Activated T-cell treated with anti-CD3 and anti-CD28 coated beads, Interleukin-2, amount 50 U/mL, for 1 hour (primary cell): ENCODE data around the gene HECA.
"Not testable (repeated sequence)": the region's sequence is repeated elsewhere in the genome, so short reads cannot be mapped to it uniquely, and the experiment has no call there.

Experiments
- DNase-seq: peaks from one replicate; pipeline ENCODE4 v3.0.0-alpha.2; 2020

HECA gene

DNA sequence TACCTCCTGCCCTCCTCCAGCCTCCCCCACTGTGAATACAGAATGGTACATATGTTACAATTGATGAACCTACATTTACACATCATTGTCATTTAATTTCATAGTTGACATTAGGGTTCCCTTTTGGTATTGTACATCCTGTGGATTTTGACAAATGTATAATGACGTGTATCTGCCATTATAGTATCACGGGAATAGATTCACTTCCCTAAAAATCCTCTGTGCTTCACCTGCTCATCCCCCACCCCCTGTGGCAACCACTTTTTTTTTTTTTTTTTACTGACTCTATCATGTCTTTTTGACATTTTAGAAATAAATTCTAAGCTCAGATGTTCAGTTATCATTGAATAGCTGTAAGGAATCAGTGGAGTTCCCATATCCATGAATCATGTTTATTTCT, 30.4 kb downstream of the HECA start:
- no peak for DNase-seq

DNA sequence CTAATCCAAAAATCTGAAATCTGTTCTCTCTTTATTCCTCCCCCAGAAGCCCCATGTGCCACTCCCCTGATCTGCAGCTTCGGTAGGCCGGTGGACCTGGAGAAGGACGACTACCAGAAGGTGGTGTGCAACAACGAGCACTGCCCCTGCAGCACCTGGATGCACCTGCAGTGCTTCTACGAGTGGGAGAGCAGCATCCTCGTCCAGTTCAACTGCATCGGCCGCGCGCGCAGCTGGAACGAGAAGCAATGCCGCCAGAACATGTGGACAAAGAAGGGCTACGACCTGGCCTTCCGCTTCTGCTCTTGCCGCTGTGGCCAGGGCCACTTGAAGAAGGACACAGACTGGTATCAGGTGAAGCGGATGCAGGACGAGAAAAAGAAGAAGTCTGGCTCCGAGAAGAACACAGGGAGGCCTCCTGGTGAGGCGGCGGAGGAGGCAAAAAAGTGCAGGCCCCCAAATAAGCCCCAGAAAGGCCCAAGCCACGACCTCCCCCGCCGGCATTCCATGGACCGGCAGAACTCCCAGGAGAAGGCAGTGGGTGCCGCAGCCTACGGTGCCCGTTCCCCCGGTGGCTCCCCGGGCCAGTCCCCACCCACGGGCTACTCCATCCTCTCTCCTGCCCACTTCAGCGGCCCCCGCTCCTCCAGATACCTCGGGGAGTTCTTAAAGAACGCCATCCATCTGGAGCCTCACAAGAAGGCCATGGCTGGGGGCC, 31.5 kb downstream of the HECA start:
- no peak for DNase-seq

DNA sequence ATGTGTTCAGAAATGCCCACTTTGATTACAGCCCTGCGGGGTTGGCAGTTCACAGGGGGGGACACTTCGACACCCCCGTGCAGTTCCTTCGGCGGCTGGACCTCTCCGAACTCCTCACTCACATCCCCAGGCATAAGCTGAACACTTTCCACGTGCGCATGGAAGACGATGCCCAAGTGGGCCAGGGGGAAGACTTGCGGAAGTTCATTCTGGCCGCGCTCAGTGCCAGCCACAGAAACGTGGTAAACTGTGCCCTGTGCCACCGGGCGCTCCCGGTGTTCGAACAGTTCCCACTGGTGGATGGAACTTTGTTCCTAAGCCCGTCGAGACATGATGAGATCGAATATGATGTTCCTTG, 32.1 kb downstream of the HECA start:
- DNase-seq = no peak

DNA sequence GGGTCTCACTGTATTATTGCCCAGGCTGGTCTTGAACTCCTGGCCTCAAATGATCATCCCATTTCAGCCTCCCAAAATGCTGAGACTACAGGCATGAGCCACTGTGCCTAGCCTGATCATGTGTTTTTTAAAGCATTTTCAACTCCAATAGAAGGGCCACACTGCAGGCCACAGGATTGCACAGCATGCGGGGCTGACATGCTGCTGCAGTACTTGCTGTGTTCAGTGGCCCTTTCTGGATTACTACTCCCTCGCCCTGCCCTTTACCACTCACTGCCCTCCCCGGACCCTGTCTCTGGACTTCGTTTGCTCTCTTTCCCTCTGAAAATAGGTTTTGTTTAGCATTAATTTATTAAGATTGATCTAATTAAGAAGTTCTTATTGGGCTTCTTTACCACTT, 37.3 kb downstream of the HECA start:
- DNase-seq = no peak

DNA sequence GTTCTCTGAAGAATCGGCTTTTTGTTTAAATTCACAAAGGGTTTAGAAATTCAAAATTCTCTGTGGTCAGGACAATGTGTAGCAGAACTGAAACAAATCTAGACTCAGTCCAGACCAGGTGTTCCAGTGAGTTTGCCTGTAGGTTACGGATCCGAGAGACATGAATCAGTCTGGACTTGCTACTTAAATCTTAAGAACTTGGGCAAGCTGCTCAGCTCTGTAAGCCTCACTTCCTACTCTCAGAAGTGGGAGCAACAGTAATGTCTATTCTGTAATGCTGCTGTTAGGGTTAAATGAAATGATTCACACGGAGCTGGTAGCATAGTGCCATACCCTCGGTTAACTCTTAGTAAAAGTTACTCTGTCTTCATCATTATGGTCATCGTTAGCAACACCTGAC, 37.7 kb downstream of the HECA start:
- DNase-seq = no peak

DNA sequence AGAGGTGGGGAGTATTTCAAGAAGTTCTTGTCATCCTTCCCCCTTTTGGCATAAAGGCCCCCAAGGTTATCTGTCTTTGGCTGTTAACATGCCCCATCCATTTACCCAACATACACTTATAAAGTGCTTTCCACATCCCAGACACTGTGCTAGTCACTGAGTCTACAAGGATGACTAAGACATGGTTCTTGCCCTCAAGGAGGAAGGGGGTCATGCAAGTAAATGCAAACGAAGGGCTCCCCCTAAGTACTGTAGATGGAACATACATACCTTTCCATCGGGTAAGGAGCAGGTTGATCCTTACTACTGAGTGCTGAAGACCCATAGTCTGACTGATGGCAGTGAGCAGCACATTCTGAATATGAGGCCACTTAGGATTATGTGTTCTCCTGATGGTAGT, 38.3 kb downstream of the HECA start:
- no peak for DNase-seq

DNA sequence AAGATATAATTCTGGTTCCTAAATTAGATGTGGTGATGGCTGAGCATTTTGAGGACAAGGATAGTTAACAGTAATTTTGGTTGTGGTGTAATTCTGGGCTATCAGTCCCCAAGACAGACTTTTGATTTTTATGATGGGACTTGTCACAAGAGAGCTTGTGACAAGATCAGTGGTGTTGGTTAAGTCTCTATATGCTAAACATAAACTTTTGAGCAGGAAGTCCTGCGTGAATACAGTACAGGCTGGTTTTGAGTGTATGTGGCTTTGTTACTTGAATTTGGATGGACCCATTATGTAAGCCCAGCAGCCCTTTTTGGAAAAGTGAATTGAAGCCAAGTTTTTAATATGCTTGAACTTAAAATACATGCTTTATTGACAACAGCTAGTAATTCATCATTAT, 38.9 kb downstream of the HECA start:
- no peak for DNase-seq

DNA sequence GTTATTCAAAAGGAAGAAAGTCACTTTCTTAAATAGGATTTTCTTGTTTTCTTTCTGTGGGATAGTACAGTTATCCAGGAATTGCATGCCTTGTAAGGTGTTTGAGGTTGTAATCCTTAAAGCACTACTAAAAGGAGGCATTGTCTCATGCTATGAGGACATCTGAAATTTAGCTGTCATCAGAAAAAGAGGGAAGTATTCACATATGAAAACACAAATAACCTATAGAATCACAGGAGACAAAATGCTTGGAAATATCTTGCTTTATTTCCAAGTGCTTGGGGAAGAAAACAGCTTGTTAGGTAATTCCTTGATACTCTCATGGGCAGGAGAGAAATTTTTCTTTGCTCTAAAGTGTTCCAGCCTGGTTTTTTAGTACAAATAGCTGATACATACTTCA, 40.1 kb downstream of the HECA start:
- no peak for DNase-seq

DNA sequence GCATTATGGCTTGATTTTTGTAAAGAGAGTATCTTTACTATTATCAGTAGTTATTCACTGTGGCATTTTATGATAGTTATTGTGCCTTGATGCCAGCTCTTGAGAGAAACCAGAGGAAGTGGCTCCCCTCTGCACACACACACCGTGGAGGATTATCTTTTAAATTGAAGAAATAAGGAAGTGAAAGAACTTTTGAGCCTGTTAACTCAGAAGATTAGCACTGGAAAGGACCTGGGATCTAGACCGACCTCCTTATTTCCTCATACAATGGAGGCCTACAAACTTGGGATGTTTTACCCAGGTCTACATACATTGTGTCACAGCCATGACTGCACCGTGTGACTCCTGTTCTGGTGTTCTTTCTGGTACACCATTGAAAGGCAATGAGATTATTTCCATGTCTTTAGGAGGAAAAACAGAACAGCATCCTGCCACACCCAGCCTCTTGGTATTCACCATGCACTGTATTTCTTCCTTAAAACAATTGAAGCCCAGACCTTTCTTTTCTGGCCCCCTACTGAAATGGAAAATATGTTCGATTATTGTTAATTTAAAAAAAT, 40.6 kb downstream of the HECA start:
- no peak for DNase-seq

DNA sequence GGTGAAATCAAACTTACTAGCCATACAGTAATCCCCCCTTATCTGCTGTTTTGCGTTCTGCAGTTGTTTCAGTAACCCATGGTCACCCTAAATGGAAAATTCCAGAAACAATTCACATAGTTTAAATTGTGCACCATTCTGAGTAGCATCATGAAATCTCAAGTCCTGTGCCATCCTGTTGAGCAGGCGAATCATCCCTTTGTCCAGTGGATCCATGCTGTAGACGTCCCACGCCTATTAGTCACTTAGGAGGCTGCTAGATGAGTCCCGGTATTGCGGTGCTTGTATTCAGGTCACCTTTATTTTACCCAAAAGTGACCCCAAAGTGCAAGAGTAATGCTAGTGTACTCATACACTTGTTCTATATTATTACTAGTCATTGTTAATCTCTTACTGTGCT, 46.4 kb downstream of the HECA start:
- DNase-seq = no peak

DNA sequence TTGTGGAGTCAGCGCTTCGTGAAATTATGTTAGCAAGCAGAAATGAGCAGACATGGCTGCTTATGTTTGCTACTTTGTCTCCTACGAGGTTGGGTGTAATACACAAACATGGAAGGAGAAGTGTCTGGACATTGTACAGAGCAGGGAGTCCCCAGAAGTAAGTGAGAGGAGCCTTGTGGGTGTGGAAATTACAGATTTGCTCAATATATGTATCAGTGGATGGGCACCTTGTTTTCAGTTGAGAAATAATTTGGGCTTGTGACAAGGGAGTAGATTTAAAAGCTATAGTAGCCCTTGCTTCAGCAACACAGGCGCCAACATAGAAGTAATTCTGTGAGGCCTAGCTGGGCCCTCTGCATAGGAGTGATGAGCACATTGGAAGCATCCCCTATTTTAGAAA, 49.2 kb downstream of the HECA start:
- no peak for DNase-seq

DNA sequence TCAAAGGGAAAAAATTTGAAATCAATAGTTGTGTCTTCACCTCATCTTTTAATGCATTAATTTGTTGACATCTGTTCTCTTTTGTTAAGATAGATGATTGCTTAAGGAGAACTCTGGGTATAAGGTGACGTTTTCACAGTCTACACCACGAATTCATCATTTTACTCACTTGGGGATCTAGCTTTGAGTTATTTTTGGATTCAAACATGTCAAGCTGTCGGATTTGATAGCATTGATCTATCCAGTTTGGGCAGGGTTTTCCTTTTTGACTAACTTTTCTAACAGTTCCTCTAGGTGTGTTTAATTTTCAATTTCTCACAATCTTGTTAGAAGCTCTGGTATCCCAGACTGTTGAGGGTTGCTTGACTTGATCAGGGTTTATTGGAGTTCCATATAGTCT, 49.6 kb downstream of the HECA start:
- DNase-seq = no peak

DNA sequence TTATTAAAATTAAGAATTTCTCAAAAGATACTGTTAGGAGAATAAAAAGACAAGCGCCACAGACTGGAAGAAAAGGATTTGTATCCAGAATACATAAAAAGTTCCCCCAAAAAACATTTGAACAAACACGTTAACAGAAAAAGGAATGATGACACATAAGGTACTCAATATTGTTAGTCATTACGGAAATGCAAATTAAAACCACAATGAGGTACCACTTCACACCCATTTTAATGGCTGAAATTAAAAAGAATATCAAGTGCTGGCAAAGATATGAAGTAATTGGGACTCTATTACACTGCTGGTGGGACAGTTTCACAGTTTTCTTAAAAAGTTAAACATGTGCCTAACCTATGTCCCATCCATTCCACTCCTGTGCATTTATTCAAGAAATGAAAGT, 51.4 kb downstream of the HECA start:
- no peak for DNase-seq

DNA sequence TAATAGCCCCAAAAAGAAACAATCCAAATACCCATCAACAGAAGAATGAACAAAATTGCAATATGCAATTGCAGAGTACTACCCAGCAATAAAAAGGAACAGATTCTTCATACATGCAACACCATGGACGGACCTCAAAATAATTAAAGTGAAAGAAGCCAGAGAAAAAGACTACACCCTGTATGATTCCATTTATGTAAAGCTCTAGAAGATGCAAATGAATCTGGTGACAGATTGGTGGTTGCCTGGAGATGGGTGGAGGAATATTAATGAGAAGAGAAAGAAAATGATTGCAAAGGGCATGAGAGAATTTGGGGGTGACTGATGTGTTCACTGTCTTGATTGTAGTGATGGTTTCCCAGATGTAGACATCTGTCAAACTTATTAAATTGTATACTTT, 51.8 kb downstream of the HECA start:
- DNase-seq = no peak

DNA sequence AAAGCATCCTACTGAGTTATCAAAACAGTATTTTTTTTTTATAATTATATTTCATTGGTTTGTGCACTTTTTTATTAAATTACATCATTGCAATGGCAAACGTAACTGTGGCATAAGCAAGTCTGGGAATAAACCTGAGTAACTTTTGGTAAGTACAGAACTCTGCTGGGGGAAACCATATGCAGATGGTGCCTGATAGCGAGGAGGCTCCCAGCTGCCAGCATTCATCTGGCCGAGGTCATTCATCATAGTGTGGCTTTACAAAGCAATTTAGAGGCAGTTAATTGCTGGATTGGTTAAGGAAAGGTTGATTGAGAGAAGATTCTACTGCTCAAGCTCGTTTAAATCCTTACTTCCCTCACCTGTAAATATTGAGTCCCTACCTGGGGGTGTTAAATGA, 52.6 kb downstream of the HECA start:
- DNase-seq = no peak

DNA sequence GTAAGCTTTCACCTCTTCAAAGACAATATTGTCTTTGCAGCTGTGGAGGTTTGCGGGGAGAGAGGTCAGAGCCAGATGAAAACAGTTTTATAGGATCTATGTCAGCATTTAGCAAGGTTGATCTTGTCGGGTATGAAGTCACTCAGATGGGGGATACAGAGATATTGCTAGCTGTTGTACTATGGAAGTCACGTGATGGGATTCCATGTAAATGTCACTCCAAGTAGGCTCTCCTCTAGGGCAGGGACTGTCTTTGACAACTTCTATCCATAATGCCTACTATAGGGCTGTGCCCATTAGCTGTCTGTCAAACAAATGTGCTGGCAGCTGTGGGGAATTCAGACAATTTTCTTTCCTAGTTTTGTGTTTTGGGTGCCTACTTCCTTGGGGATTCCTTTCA, 54.8 kb downstream of the HECA start:
- no peak for DNase-seq

DNA sequence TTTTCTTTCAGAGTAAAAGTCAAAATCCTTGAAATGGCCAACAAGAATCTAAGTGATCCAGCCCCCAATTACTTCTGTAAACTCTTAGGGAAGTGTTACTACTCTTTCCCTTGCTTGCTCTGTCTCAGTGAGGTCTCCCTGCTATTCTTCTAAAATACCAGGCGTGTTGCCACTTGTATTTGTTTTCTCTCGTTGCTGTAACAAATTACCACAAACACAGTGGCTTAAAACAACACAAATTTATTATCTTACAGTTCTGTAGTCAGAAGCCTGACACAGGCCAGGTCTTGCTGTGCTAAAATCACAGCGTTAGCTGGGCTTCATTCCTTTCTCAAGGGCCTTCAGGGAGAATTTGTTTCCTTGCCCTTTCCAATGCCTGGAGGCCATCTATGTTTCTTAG, 59.9 kb downstream of the HECA start:
- no peak for DNase-seq

DNA sequence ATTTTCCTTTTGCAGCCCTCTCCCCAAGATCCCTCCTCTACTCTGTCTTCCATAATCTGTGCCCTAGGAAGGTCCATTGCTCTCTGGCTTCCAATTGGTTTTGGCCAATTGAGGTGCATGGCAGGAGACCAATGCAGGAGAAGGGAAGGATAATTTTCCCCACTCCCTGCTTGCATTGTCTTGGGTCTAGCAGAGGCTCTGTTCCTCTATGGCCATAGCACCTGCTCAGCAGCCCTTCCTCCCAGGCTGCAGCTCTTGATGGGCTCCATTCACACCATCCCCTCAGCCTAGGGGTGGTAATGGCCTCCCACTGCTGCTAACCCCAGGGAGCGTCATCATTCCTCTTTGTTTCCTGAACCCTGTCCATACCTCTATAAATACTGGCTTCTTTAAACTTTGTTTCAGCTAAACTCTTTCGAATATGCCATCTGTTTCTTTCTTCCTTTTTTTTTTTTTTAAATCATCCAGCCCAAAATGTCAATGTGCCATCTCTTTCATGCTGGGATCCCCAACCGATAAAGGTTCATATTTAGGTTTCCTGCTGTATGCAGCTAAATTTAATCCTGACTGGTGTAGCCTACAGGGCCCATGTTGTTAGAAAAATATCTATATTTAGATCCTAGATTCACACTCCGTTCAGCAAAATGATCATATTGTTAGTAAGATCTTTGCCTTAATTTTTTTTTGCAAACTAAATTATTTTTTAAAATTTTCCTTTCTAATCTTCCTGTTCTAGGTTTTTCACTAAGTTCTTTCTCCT, 63.8 kb downstream of the HECA start:
- DNase-seq = no peak

DNA sequence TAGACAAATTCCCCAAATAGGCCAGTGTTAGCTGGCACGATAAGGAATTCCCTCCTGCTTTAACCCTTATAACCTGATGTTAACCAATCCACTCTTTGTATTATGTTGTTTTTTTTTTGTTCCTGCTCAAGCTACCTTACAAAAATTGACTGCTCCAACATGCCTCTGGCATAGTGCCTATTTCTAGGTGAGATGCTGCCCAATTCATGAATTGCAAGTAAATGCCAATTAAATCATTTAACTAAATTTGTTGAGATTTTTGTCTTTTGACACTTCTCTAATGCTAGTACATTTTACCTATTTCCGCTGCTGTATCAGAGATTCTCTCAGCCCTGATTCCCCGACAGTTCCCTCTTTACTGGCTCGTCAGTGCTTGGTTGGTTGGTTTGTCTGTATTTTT, 66.5 kb downstream of the HECA start:
- DNase-seq = no peak

DNA sequence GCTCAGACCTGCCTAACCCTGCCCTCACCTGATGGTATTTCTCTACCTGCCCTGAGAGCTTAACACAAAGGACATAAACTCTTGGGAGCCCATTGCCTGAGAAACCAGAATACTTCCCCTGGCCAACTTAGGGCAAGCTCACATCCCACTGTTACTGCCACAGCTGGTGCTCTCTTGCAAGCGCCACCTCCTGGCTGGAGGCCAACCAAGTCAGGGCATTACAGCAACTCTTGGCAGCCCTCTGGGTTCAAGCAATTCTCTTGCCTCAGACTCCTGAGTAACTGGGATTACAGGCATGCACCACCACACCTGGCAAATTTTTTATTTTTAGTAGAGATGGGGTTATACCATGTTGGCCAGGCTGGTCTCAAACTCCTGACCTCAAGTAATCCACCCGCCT, 70.1 kb downstream of the HECA start:
- DNase-seq = no peak

DNA sequence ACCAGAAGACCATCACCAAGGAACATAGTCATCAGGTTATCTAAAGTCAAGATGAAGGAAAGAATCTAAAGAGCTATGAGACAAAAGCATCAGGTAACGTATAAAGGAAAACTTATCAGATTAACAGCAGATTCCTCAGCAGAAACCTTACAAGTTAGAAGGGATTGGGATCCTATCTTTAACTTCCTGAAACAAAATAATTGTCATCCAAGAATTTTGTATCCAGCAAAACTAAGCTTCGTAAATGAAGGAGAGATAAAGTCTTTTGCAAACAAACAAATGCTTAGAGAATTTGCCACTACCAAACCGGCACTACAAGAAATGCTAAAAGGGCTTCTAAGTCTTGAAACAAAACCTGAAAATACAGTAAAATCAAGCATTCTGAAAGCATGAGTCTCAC, 71.0 kb downstream of the HECA start:
- DNase-seq = no peak

DNA sequence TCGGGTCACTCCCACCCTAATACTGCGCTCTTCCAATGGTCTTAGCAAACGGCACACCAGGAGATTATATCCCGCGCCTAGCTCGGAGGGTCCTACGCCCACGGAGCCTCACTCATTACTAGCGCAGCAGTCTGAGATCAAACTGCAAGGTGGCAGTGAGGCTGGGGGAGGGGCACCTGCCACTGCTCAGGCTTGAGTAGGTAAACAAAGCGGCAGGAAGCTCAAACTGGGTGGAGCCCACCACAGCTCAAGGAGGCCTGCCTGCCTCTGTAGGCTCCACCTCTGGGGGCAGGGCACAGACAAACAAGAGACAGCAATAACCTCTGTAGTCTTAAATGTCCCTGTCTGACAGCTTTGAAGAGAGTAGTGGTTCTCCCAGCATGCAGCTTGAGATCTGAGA, 75.9 kb downstream of the HECA start:
- DNase-seq = not testable (repeated sequence)

DNA sequence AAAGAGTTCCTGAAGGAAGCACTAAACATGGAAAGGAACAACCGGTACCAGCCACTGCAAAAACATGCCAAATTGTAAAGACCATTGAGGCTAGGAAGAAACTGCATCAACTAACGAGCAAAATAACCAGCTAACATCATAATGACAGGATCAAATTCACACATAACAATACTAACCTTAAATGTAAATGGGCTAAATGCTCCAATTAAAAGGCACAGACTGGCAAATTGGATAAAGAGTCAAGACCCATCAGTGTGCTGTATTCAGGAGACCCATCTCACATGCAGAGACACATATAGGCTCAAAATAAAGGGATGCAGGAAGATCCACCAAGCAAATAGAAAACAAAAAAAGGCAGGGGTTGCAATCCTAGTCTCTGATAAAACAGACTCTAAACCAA, 77.6 kb downstream of the HECA start:
- not testable (repeated sequence) for DNase-seq

DNA sequence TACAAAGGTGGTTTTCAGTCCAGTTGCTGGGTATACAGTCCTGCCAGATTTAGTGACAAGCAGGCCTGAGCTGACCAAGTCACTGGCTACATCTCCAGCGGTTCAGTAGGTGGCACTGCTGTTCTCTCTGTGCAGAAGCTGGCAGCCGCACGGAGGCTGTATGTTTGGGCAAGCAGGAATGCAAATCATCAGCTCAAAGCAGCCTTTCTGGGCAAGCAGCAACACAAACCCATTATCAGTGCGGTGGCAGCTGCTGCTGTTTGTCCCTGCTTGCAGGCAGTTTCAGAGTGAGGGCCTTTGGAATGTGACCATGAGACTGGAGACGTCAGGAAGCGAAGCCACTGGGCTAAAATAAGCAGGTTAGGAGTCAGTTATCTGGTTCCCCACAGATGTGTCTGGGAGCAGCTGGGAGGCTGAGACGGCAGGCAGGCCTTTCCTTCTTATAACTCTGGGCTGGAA, 84.4 kb downstream of the HECA start:
- peak; percentile 70 for DNase-seq

DNA sequence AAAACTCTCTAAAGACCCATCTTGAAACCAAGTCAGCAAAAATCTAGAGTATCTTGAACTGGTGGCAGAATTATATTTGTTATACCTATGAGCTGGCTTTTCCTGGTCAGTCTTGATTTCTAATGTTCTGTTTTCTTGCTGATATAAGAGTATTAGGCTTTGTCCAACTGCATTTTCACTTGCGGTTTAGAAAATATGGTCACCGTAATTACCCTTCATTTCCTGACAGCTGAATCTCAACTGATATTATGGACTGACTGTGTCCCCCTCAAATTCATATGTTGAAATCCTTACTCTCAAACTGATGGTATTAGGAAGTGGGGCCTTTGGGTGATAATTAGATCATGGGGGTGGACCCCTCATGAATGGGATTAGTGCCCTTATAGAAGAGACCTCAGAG, 84.9 kb downstream of the HECA start:
- DNase-seq = no peak
